NT2/D1 (cell line): Measurements from ENCODE around the gene SORL1.

Source experiments
- DNase-seq: peaks from one replicate; pipeline ENCODE4 v3.0.0-alpha.2; 2011; ENCODE audit warnings: low read depth, low spot score
- H3K27me3 ChIP-seq: 2 replicates; pipeline ENCODE4 v1.6.0; 2011; ENCODE audit warnings: mild to moderate bottlenecking; ENCODE audit not compliant: insufficient read length, insufficient read depth
- H3K36me3 ChIP-seq: 2 replicates; pipeline ENCODE4 v1.6.1; 2011; ENCODE audit warnings: mild to moderate bottlenecking, low read length, mixed read lengths; ENCODE audit not compliant: insufficient read depth, insufficient read length
- H3K4me1 ChIP-seq: 2 replicates; pipeline ENCODE4 v1.5.1; 2011; ENCODE audit not compliant: insufficient read depth, insufficient read length
- H3K4me3 ChIP-seq: 2 replicates; pipeline ENCODE4 v1.5.1; 2011; ENCODE audit warnings: low read depth; ENCODE audit not compliant: insufficient read length
- H3K9ac ChIP-seq: 2 replicates; pipeline ENCODE4 v1.6.0; 2011; ENCODE audit warnings: low read depth; ENCODE audit not compliant: insufficient read length
- H3K9me3 ChIP-seq: 2 replicates; pipeline ENCODE4 v1.5.1; 2011; ENCODE audit warnings: mild to moderate bottlenecking, low read length; ENCODE audit not compliant: insufficient read depth
- SUZ12 ChIP-seq: IDR thresholded peaks from 2 replicates; pipeline ENCODE4 v1.6.1; 2011; ENCODE audit not compliant: insufficient read length, insufficient read depth; ENCODE audit errors: extremely low read depth
- YY1 ChIP-seq: IDR thresholded peaks from 2 replicates; pipeline ENCODE4 v1.6.1; 2011; ENCODE audit not compliant: insufficient read length, insufficient read depth
- ZNF274 ChIP-seq: IDR thresholded peaks from 2 replicates; pipeline ENCODE4 v1.6.1; 2011; ENCODE audit warnings: mild to moderate bottlenecking, low read depth, low read length

Gene SORL1

GRCh38 chr11:121613724-121614123 is 161.6 kb downstream of the SORL1 start:
- TF ChIP-seq SUZ12: no peak
- no peak for TF ChIP-seq YY1
- no peak for TF ChIP-seq ZNF274
- no peaks in the 10 kb centered on the region for H3K9me3 ChIP-seq
- H3K36me3 ChIP-seq: peaks cover 10% of the 10 kb centered on the region
- no peak overlapping the region for H3K4me3 ChIP-seq
- DNase-seq: no peak
- no peaks in the 10 kb centered on the region for H3K27me3 ChIP-seq
- H3K9ac ChIP-seq: no peak overlapping the region
- H3K4me1 ChIP-seq: no peaks in the 10 kb centered on the region

DNA sequence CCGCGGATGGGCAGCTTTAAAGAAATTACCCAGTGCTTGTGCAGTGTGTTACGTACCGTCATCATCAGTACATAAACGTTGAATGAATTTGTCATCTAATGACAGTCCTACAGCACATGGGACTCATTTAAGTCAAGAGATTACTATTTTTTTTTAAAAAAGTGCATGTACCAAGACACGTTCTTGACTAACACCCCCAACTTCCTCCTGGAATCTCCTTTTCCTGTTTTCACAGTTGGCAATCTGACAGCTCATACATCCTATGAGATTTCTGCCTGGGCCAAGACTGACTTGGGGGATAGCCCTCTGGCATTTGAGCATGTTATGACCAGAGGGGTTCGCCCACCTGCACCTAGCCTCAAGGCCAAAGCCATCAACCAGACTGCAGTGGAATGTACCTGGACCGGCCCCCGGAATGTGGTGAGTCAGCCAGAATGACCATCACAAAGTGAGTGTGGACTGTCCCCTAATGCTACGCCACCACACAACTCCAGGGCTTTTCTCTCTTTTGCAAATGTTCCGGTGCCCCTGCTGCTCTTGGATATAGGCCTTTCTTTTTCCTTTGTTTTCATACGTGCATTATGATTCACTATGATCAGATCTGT is 162.6 kb downstream of the SORL1 start:
- TF ChIP-seq ZNF274: no peak
- TF ChIP-seq SUZ12: no peak
- TF ChIP-seq YY1: no peak
- Histone ChIP-seq H3K4me1 (no peaks in the 10 kb centered on the region), H3K27me3 (no peaks in the 10 kb centered on the region), H3K36me3 (peaks cover 13% of the 10 kb centered on the region), H3K9me3 (no peaks in the 10 kb centered on the region), H3K9ac (no peak overlapping the region), H3K4me3 (no peak overlapping the region)
- no peak for DNase-seq

DNA sequence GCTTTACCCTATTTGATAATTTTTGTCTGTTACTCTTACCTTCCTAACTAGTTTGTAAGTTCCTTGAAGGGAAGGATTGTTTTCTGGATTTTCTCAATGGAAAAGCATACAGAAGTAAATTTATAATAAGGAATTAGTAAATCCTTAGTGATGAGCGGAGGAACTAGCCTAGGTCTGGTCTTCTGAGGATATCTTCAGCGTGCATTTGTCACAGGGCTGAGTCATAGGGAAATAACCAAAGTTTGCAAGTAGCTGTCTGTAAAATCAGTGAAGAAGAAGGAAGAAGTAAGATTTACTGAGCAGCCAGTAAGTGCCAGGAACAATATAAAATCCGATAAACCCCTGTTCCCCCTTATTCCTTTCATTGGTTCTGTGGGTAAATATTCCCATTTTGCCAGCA is 163.4 kb downstream of the SORL1 start:
- no peaks in the 10 kb centered on the region for H3K27me3 ChIP-seq
- TF ChIP-seq ZNF274 (no peak), SUZ12 (no peak), YY1 (no peak)
- H3K9me3 ChIP-seq: no peaks in the 10 kb centered on the region
- H3K9ac ChIP-seq: no peak overlapping the region
- H3K4me3 ChIP-seq: no peak overlapping the region
- no peaks in the 10 kb centered on the region for H3K4me1 ChIP-seq
- DNase-seq: no peak
- H3K36me3 ChIP-seq: peaks cover 15% of the 10 kb centered on the region

- Histone ChIP-seq H3K9me3 (no peaks in the 10 kb centered on the region), H3K36me3 (peaks cover 29% of the 10 kb centered on the region), H3K4me1 (peaks cover 3% of the 10 kb centered on the region), H3K9ac (no peak overlapping the region), H3K4me3 (no peak overlapping the region), H3K27me3 (no peaks in the 10 kb centered on the region)
- no peak for TF ChIP-seq ZNF274
- no peak for TF ChIP-seq YY1
- no peak for TF ChIP-seq SUZ12
- DNase-seq: no peak
These were observed 166.4 kb downstream of the SORL1 start for GRCh38 chr11:121618516-121618915.

- Histone ChIP-seq H3K27me3 (no peaks in the 10 kb centered on the region), H3K36me3 (peaks cover 25% of the 10 kb centered on the region), H3K4me3 (no peak overlapping the region), H3K4me1 (peaks cover 3% of the 10 kb centered on the region), H3K9me3 (no peaks in the 10 kb centered on the region; the same call in 1 of the 2 replicates), H3K9ac (no peak overlapping the region)
- no peak for TF ChIP-seq YY1
- no peak for TF ChIP-seq ZNF274
- TF ChIP-seq SUZ12: no peak
- DNase-seq: no peak
These were observed 173.8 kb downstream of the SORL1 start for GRCh38 chr11:121625777-121626506.

DNA sequence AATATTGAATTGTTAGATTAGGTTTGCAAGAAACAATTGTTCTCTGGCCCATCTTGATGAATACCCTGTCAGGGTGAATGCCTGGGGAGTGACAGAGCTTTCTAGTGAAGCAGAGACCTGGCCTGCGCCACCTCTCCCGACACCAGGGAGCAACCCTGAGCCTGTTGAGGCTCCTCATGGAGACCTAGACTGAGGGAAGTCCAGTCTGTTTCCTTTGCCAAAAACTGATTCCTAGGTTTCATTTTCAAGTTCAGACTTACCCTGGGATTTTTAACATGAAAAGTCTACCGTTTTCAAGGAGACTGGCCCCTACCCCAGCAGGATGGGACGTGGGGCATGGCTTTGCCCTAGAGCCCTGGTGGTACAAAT is 174.4 kb downstream of the SORL1 start:
- Histone ChIP-seq H3K9ac (no peak overlapping the region), H3K27me3 (no peaks in the 10 kb centered on the region), H3K4me3 (no peak overlapping the region), H3K36me3 (peaks cover 19% of the 10 kb centered on the region), H3K4me1 (peaks cover 3% of the 10 kb centered on the region), H3K9me3 (no peaks in the 10 kb centered on the region; the same call in 1 of the 2 replicates)
- DNase-seq: no peak
- no peak for TF ChIP-seq ZNF274
- TF ChIP-seq SUZ12: no peak
- no peak for TF ChIP-seq YY1

DNA sequence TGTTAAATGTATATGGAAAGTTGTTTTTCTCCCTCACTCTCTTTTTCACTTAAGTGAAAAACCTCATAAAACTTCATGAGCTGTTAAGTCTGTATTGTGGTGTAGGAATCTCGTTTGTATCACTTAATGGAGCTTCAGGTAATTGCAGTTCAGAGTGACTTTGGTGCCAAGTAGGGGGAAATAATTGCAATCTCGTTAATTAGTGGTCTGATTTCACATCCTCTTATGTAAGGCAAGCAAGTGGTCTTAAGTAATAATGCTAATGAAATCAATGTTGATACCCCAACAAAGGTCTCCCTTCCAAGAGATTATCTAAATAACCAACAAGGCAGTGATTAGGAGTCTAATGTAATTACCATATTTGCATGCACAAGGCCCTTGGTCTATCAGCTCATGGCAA is 174.9 kb downstream of the SORL1 start:
- Histone ChIP-seq H3K9ac (no peak overlapping the region), H3K27me3 (no peaks in the 10 kb centered on the region), H3K4me3 (no peak overlapping the region), H3K9me3 (no peaks in the 10 kb centered on the region; the same call in 1 of the 2 replicates), H3K36me3 (peaks cover 15% of the 10 kb centered on the region), H3K4me1 (peaks cover 3% of the 10 kb centered on the region)
- TF ChIP-seq ZNF274 (no peak), YY1 (no peak), SUZ12 (no peak)
- DNase-seq: no peak
